ENCODE measurements around the gene NODAL. TPM values are rescaled to one million over a fixed set of nuclear protein-coding genes. Genes with fewer than 3 reads are reported as not detected.

NODAL gene
- total RNA-seq, 2 donors from 2014 or later, result not detected

DNA sequence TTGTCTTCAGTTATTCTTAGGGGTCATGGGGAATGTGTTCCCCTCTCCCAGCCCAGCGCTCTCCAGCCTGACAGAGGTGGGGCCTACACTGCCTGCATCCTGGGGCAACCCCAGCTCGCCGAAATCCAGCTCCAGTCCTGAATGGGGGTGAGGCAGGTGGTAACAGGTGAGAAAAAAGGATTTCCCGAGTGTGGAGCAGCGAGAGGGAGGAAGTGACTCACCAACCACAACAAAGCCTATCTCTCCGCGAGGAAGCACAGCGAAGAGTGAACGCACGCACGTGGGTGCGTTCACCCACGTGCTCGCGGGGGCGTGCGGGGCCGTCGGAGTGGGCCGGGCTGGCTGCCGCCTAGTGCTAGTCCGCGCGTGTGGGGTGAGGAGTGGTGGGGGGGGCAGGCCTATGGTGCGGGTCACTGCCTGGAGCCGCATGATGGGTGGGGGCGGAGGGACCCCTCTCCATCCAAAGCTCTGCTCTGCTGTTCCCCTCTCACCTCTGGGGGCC, 36.2 kb upstream of the NODAL start:
- H3K4me1 ChIP-seq, result peaks cover 0 to 52% of the 10 kb centered on the region in 2 donors
- no peaks in the 10 kb centered on the region for H3K9me3 ChIP-seq
- no peaks in the 10 kb centered on the region for H3K27me3 ChIP-seq
- peak overlapping the region; percentile 45 to 70 for H3K27ac ChIP-seq
- no peak for TF ChIP-seq CTCF (IDR thresholded peaks at IDR 0.05)
- DNase-seq (ENCODE audit: low spot score), result no peak
- peak overlapping the region; percentile 61 to 63 for H3K4me3 ChIP-seq
- no peaks in the 10 kb centered on the region for H3K36me3 ChIP-seq

DNA sequence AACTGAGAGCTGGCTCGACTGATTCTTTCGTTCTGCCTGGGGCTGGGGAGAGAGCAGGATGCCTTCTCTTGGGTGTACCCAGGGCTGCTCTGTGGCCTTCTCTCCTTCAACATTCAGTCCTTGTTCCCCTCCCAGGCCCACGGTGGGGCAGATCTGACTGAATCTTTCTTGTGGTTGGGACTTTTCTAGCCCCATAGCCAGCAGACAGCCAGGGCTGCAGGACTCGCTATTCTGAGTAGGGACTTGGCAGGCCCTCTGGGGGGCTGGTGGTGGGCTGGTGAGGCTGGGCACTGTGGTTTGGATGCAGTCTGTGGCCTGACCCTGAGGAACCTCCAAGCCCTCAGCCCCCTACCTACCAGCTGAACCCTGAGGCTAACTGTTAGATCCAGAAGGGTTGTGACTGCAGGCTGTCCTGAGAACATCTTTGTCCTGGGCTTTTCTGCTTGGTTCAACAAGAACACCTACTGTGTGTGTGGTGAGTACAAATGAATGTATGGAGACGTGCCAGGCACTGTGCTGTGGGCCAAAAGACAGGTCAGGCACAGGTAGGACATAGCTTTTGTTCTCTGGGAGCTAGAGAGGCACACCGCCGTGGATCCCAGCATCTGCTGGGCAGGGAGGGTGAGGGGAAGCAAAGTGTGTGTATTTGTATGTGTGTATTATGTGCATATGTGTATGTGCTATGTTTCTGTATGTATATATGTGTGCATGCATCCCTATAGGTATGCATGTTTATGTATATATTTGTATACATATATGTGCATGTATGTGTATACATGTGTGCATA, 35.0 kb upstream of the NODAL start:
- H3K4me3 ChIP-seq, result no peak overlapping the region
- TF ChIP-seq CTCF (IDR thresholded peaks at IDR 0.05), result no peak
- H3K9me3 ChIP-seq, result no peaks in the 10 kb centered on the region
- H3K36me3 ChIP-seq, result no peaks in the 10 kb centered on the region
- peaks cover 0 to 39% of the 10 kb centered on the region in 2 donors for H3K4me1 ChIP-seq
- no peaks in the 10 kb centered on the region for H3K27me3 ChIP-seq
- no peak overlapping the region for H3K27ac ChIP-seq
- DNase-seq (ENCODE audit: low spot score), result no peak

DNA sequence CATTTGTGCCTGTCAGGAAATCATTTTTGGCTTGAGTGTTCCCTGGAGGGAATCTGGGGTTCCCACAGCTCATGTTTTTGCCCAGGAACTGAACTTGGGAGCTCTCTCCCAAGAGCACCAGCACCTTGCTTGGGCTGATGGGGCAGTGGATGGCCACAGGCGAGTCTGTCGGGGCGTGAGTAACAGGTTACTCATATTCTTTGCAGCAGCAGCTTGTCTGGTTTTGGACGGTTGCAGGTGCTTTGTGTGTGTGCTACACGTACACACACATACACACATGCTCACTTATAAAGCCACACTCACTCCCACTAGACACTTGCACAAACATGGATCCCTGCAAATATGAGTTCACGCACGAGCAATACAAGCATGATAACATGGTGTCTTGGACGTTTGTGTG, 34.2 kb upstream of the NODAL start:
- Histone ChIP-seq H3K4me1 (peaks cover 0 to 31% of the 10 kb centered on the region in 2 donors), H3K9me3 (no peaks in the 10 kb centered on the region), H3K36me3 (no peaks in the 10 kb centered on the region), H3K4me3 (no peak overlapping the region), H3K27ac (no peak overlapping the region), H3K27me3 (no peaks in the 10 kb centered on the region)
- DNase-seq (ENCODE audit: low spot score), result no peak
- no peak for TF ChIP-seq CTCF (IDR thresholded peaks at IDR 0.05)

- TF ChIP-seq CTCF (IDR thresholded peaks at IDR 0.05), result no peak
- no peak overlapping the region for H3K27ac ChIP-seq
- H3K4me3 ChIP-seq, result no peak overlapping the region
- H3K36me3 ChIP-seq, result no peaks in the 10 kb centered on the region
- peaks cover 0 to 23% of the 10 kb centered on the region in 2 donors for H3K4me1 ChIP-seq
- no peaks in the 10 kb centered on the region for H3K9me3 ChIP-seq
- no peak for DNase-seq (ENCODE audit: low spot score)
- no peaks in the 10 kb centered on the region for H3K27me3 ChIP-seq
These were observed 33.3 kb upstream of the NODAL start for GRCh38 chr10:70474780-70475179.

GRCh38 chr10:70472799-70473454, 31.4 kb upstream of the NODAL start:
- Histone ChIP-seq H3K4me3 (no peak overlapping the region), H3K9me3 (no peaks in the 10 kb centered on the region), H3K36me3 (no peaks in the 10 kb centered on the region), H3K4me1 (peaks cover 0 to 16% of the 10 kb centered on the region in 2 donors), H3K27me3 (no peaks in the 10 kb centered on the region), H3K27ac (no peak overlapping the region)
- DNase-seq (ENCODE audit: low spot score), result no peak
- no peak for TF ChIP-seq CTCF (IDR thresholded peaks at IDR 0.05)
